Measurements from ENCODE around the gene SLC4A5. TPM values are rescaled to one million over a fixed set of nuclear protein-coding genes. Genes with fewer than 3 reads are reported as not detected.

SLC4A5 gene
- total and polyA plus RNA-seq, 2 of the 8 experiments (the other 6 are each of a cell fraction or from before 2014, with no cell fraction given): 0.42 to 0.52 TPM

GRCh38 chr2:74293191-74293991, 49.8 kb downstream of the SLC4A5 start (continued):
- TF ChIP-seq RNF2 (IDR thresholded peaks at IDR 0.05; ENCODE audit: borderline replicate concordance, low read depth, low read length, missing control alignments, poor library complexity, severe bottlenecking): no peak
- no peak for TF ChIP-seq EZH2 (IDR thresholded peaks at IDR 0.05; ENCODE audit: low read depth, low read length, severe bottlenecking)
- no peak for TF ChIP-seq CTBP2 (IDR thresholded peaks at IDR 0.05; ENCODE audit: borderline replicate concordance, insufficient read depth, insufficient read length, low read length)
- no peak for TF ChIP-seq SUZ12 (IDR thresholded peaks at IDR 0.05; ENCODE audit: low read length)

Measured in H1 (cell line).